HepG2 (cell line): ENCODE data around the gene OST4. TPM values are rescaled to one million over a fixed set of nuclear protein-coding genes. Genes with fewer than 3 reads are reported as not detected.
A peak's percentile ranks its signal among the peaks of the same experiment; 100 is the strongest.

Experiments
- ATAC-seq: fragments of 200-7000 bp; cut with Tn5 transposase; 3 replicates; pipeline ENCODE4 v1.9.1; 2020; ENCODE audit warnings: mild to moderate bottlenecking, moderate library complexity
- BruUV-seq: library from RNA; stranded (reverse); fragments of 400-500 nt; replicated peaks from 2 replicates; lab custom pipeline; 2021; lab: Mats Ljungman, UMichigan
- CTCF ChIA-PET: fragments of 300-600 bp; formaldehyde crosslinking; extraction: SDS; loops from one replicate; lab custom pipeline; 2021; ENCODE audit warnings: low total read pairs, inconsistent platforms, low intra/inter-chr PET ratio; lab: Yijun Ruan, JAX
- POLR2A ChIA-PET: fragments of 350-600 bp; sonication (Branson Sonifier 250); formaldehyde crosslinking; loops from one replicate; lab custom pipeline; 2020; ENCODE audit warnings: antibody characterized with exemption, inconsistent platforms; lab: Yijun Ruan, JAX
- DNase-seq: peaks from one replicate; pipeline ENCODE4 v3.0.0-alpha.2; 2015; ENCODE audit warnings: low spot score
- FAIRE-seq: peaks from 3 replicates; lab custom pipeline; 2011; peaks lifted over from hg19 to GRCh38; lab: Jason Lieb, UNC
- H2AFZ ChIP-seq: one replicate; pipeline ENCODE4 v1.6.1; 2011; ENCODE audit warnings: low read length, inconsistent platforms
- H3K27ac ChIP-seq: fragments of 300-600 bp; 3 replicates; pipeline ENCODE4 v1.8.0; 2011; ENCODE audit warnings: mixed run types, mild to moderate bottlenecking, mixed read lengths, low read length, inconsistent platforms; ENCODE audit not compliant: insufficient read depth; ENCODE audit errors: extremely low read length
- H3K27me3 ChIP-seq, 2 experiments: fragments of 200-600 bp in 1 of 2; 2 replicates in 1 of 2; 3 replicates in 1 of 2; pipeline versions ENCODE4 v1.6.0 to v1.8.0; 2011; ENCODE audit warnings: low read length in 2 of 2, mild to moderate bottlenecking in 2 of 2, moderate library complexity in 2 of 2, inconsistent platforms in 1 of 2; ENCODE audit not compliant: insufficient read depth in 2 of 2, control insufficient read depth in 1 of 2
- H3K36me3 ChIP-seq, 2 experiments: fragments of 200-600 bp in 1 of 2; replicated peaks in 1 of 2; 2 replicates in 1 of 2; 3 replicates in 1 of 2; pipeline versions ENCODE4 v1.5.1 to v1.8.0; 2011; ENCODE audit warnings: low read length in 2 of 2, inconsistent platforms in 1 of 2; ENCODE audit not compliant: insufficient read depth in 2 of 2, control insufficient read depth in 1 of 2
- H3K4me1 ChIP-seq: 2 replicates; pipeline ENCODE4 v1.5.1; 2012; ENCODE audit warnings: low read length, inconsistent platforms; ENCODE audit not compliant: insufficient read depth
- H3K4me2 ChIP-seq: 2 replicates; pipeline ENCODE4 v1.6.0; 2011; ENCODE audit warnings: low read depth, low read length, inconsistent platforms
- H3K4me3 ChIP-seq, 3 experiments: fragments of 200-600 bp in 1 of 3; sonication (generic), shearing (Covaris generic) in 1 of 3; replicated peaks in 1 of 3; 2 replicates each; pipeline ENCODE4 v1.5.1; 2011 to 2016; ENCODE audit warnings: low read length in 3 of 3, inconsistent platforms in 2 of 3, low read depth in 2 of 3, mild to moderate bottlenecking in 2 of 3, control low read depth in 1 of 3, mixed read lengths in 1 of 3; ENCODE audit not compliant: insufficient read depth in 1 of 3
- H3K79me2 ChIP-seq: one replicate; pipeline ENCODE4 v1.6.1; 2011; ENCODE audit warnings: low read length, inconsistent platforms; ENCODE audit not compliant: insufficient read depth
- H3K9ac ChIP-seq: 2 replicates; pipeline ENCODE4 v1.6.0; 2011; ENCODE audit warnings: mild to moderate bottlenecking, low read depth, low read length, inconsistent platforms; ENCODE audit not compliant: insufficient read depth
- H3K9me3 ChIP-seq: 2 replicates; pipeline ENCODE4 v1.5.1; 2012; ENCODE audit warnings: mild to moderate bottlenecking, low read length
- H4K20me1 ChIP-seq: 2 replicates; pipeline ENCODE4 v1.6.0; 2011; ENCODE audit warnings: inconsistent platforms, mild to moderate bottlenecking, low read length, moderate library complexity; ENCODE audit not compliant: insufficient read depth
- AGO2 ChIP-seq: fragments of 200-400 bp; formaldehyde crosslinking; optimal IDR thresholded peaks from 2 replicates; pipeline ENCODE3; 2017; ENCODE audit warnings: mild to moderate bottlenecking, low read depth, low read length, moderate library complexity
- RBFOX2 ChIP-seq: fragments of 200-400 bp; formaldehyde crosslinking; IDR thresholded peaks from 2 replicates; pipeline ENCODE4 v1.6.1; 2017; ENCODE audit warnings: low read depth, mild to moderate bottlenecking, low read length
- SETDB1 ChIP-seq: sonication (generic); formaldehyde crosslinking; IDR thresholded peaks from 2 replicates; pipeline ENCODE4 v1.5.1; 2020; ENCODE audit warnings: missing genetic modification reagents, mild to moderate bottlenecking, borderline replicate concordance
- ZNF816 ChIP-seq: sonication (generic); formaldehyde crosslinking; IDR thresholded peaks from 2 replicates; pipeline ENCODE4 v1.8.0; 2022; ENCODE audit warnings: missing genetic modification reagents, mild to moderate bottlenecking, borderline replicate concordance
- WGBS: methylation state at CpG from one replicate; pipeline ENCODE4 v1.1.6; 2017; ENCODE audit warnings: low lambda C conversion rate; 5-methylcytosine and 5-hydroxymethylcytosine counted together
- in situ Hi-C: cut with HindIII; loops from 2 replicates; pipeline ENCODE4 v1.10.0; 2017; ENCODE audit warnings: low pct_unique_long_range_greater_than_20kb; ENCODE audit not compliant: extremely low pct_ligation_motif_present
- intact Hi-C: fragments of 100-400 bp; cut with micrococcal nuclease; formaldehyde crosslinking; loops from one replicate; pipeline ENCODE4 v1.10.0; 2022; ENCODE audit not compliant: unreplicated experiment
- polyA plus RNA-seq, 8 experiments: library from polyadenylated mRNA; depleted of rRNA in 3 of 8; stranded (reverse) in 7 of 8; unstranded in 1 of 8; fragments of >200 nt; fragmentation: Illumina TruSeq in 4 of 8; extraction: Trizol in 4 of 8; gene quantifications; 2 replicates each; pipeline versions ENCODE4 v1.2.1 to v1.2.3, GENCODE V29; 2011 to 2016; ENCODE audit warnings: low read depth in 4 of 8, missing spikeins in 1 of 8, mixed read lengths in 1 of 8; ENCODE audit not compliant: insufficient read depth in 1 of 8
- total RNA-seq, 5 experiments: library from RNA; depleted of rRNA; stranded (reverse); fragments of >200 nt; fragmentation: Illumina TruSeq; extraction: Trizol; gene quantifications; 2 replicates each; pipeline ENCODE4 v1.2.3, GENCODE V29; 2016; ENCODE audit warnings: low read depth in 1 of 5
- TF ChIP-seq, protein P1 (sequence below), 2 experiments: sonication (generic) in 1 of 2; formaldehyde crosslinking in 1 of 2; IDR thresholded peaks; 2 replicates each; pipeline versions ENCODE4 v1.5.1 to v1.6.1; 2011 to 2020; ENCODE audit warnings: borderline replicate concordance in 1 of 2, low read depth in 1 of 2, low read length in 1 of 2, mild to moderate bottlenecking in 1 of 2, missing genetic modification reagents in 1 of 2, moderate library complexity in 1 of 2

The OST4 gene
- total and polyA plus RNA-seq, 2 of the 13 experiments (the other 11 are each of a cell fraction or from before 2014, with no cell fraction given): 498 to 584 TPM

DNA sequence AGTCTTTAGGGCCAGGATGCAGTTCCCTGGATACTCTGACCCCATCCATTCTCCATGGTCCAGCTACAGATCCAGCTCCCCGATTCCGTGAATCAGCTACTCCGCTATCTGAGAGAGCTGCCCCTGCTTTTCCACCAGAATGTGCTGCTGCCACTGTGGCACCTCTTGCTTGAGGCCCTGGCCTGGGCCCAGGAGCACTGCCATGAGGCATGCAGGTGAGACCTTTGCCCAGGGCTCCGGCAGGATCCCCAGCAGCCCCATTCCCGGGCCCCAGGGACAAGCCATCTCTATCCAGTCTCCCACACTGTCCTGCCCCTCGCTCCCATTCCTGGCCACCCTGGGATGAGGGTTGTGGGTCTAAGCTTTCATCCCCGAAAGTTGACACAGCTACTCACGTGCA, 31.2 kb downstream of the OST4 start:
- no peaks in the 10 kb centered on the region; the same call in 1 of the 2 replicates for H4K20me1 ChIP-seq
- POLR2A ChIA-PET: interaction anchor here (4.2 kb wide), 1 partner anchor 10 kb away, joined by 28 read pairs; the partner anchor contains the start of gene AGBL5
- H3K36me3 ChIP-seq: peaks cover 62 to 74% of the 10 kb centered on the region in 2 experiments
- H3K9me3 ChIP-seq: no peaks in the 10 kb centered on the region
- FAIRE-seq (no peak), ATAC-seq (peak; percentile 17), DNase-seq (no peak)
- H3K9ac ChIP-seq: no peak overlapping the region
- no peak overlapping the region for H3K4me3 ChIP-seq
- H3K4me2 ChIP-seq: no peak overlapping the region
- BruUV-seq: no TSS peak
- intact Hi-C loops: no loop called here
- H3K27me3 ChIP-seq: no peaks in the 10 kb centered on the region
- H3K4me1 ChIP-seq: peaks cover 9% of the 10 kb centered on the region
- no peak overlapping the region for H3K27ac ChIP-seq
- in situ Hi-C loops: no loop called here
- WGBS: 89% methylated on average over 8 of the region's 8 CpGs
- TF ChIP-seq, protein P1, sequence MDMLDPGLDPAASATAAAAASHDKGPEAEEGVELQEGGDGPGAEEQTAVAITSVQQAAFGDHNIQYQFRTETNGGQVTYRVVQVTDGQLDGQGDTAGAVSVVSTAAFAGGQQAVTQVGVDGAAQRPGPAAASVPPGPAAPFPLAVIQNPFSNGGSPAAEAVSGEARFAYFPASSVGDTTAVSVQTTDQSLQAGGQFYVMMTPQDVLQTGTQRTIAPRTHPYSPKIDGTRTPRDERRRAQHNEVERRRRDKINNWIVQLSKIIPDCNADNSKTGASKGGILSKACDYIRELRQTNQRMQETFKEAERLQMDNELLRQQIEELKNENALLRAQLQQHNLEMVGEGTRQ (IDR thresholded peaks at IDR 0.05; ENCODE audit: low read depth, low read length): 0 out of 2 replicates have a peak, but pooled peaks have one; percentile 0
- TF ChIP-seq, protein P1 (CRISPR knock-in tag; IDR thresholded peaks at IDR 0.05; ENCODE audit: borderline replicate concordance): no peak
- TF ChIP-seq RBFOX2 (0 out of 2 replicates have a peak, but pooled peaks have one; percentile 31), AGO2 (peak; percentile 71), SETDB1 (CRISPR knock-in tag) (no peak), ZNF816 (CRISPR knock-in tag) (no peak)
- peaks cover 10% of the 10 kb centered on the region for H3K79me2 ChIP-seq
- CTCF ChIA-PET: no interaction called here
- H2AFZ ChIP-seq: no peak overlapping the region
